Measurements from ENCODE around the gene ADAMTS13. TPM values are rescaled to one million over a fixed set of nuclear protein-coding genes. Genes with fewer than 3 reads are reported as not detected.

Gene ADAMTS13
- polyA plus RNA-seq, 3 donors, result 10.5 to 14.1 (median 13.8) TPM

DNA sequence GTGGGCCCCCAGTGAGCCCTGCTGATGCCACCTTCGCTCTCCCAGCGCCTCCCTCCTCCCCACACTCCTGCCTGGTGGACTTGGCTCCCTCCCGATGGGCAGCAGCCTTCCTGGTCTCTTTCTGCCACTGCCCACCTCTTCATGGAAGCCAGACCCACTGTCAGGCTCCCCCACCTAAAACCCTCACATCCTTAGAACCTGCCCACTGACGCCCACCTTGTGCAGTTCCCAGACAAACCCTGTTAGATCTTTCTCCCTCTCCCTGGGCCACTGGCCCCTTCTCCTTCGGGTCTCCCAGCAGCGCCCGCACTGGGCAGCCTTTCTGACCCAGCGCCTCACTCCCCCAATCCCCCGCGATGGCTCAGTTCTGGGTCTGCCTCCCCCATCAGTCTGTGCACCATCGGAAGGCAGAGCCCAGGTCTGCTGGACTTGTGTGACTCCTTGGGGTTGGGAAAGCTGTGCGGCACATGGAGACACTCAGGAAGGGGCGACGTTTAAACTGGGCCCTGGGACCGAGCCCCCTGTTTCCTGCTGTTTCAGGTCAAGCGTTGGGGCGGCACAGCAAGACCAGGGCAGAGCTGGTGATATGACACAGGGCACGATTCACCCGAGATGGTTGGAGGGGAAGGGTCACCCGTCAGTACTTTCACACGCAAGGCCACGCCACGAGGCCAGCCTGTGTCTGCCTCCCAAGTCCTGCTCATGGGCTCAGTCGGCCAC is 85.2 kb downstream of the ADAMTS13 start:
- DNase-seq, result no peak

DNA sequence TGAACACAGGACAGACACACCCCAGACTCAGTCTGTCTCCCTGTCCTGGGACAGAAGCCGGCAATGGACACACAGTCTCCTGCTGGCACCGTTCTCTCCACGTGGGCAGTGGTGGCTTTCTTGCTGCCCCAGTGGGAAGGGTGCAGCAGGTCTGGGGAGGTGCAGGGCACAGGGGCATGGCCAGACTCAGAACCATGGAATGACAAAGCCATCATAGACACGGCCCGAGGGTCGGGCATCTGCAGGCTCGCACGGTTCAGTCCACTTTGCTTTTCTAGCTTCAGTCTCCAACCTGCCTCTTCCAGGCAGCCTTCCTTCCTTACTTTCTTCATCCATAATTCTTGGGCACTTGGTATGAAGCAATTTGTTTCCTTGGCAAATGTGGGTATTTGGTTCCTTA is 85.9 kb downstream of the ADAMTS13 start:
- DNase-seq, result no peak

Other genes starting within 250 kb of the ADAMTS13 start
- under 1 TPM; 0.14 to 0.41 (median 0.32) TPM for gene OBP2B, start 213.1 kb upstream of the ADAMTS13 start, polyA plus RNA-seq (ENCODE audit: insufficient read length in 3 of 3)
- gene ABO, start 147.2 kb upstream of the ADAMTS13 start, polyA plus RNA-seq (ENCODE audit: insufficient read length in 3 of 3), result 10 to 100 TPM; 15.3 to 19.2 (median 17.6) TPM
- gene SURF6, start 86.2 kb upstream of the ADAMTS13 start, polyA plus RNA-seq (ENCODE audit: insufficient read length in 3 of 3), result 10 to 100 TPM; 29.2 to 35.6 (median 31.7) TPM
- 10 to 100 TPM; 31.8 to 33.4 (median 32.6) TPM for gene MED22, start 74.2 kb upstream of the ADAMTS13 start, polyA plus RNA-seq (ENCODE audit: insufficient read length in 3 of 3)
- gene RPL7A, start 74.1 kb upstream of the ADAMTS13 start, polyA plus RNA-seq (ENCODE audit: insufficient read length in 3 of 3), result 1,000 to 10,000 TPM; 2,345 to 2,776 (median 2,509) TPM
- gene SURF1, start 65.9 kb upstream of the ADAMTS13 start, polyA plus RNA-seq (ENCODE audit: insufficient read length in 3 of 3), result 10 to 100 TPM; 41.0 to 51.9 (median 44.9) TPM
- 10 to 100 TPM; 23.1 to 28.2 (median 26.4) TPM for gene SURF2, start 65.8 kb upstream of the ADAMTS13 start, polyA plus RNA-seq (ENCODE audit: insufficient read length in 3 of 3)
- 100 to 1,000 TPM; 163 to 184 (median 172) TPM for gene SURF4, start 46.3 kb upstream of the ADAMTS13 start, polyA plus RNA-seq (ENCODE audit: insufficient read length in 3 of 3)
- gene STKLD1, start 46.0 kb upstream of the ADAMTS13 start, polyA plus RNA-seq (ENCODE audit: insufficient read length in 3 of 3), result 1 to 10 TPM; 3.9 to 5.3 (median 4.6) TPM
- gene REXO4, start 4.4 kb upstream of the ADAMTS13 start, polyA plus RNA-seq (ENCODE audit: insufficient read length in 3 of 3), result 10 to 100 TPM; 29.1 to 32.3 (median 31.6) TPM
- 10 to 100 TPM; 36.5 to 41.9 (median 38.4) TPM for gene CACFD1, start 37.6 kb downstream of the ADAMTS13 start, polyA plus RNA-seq (ENCODE audit: insufficient read length in 3 of 3)
- gene SLC2A6, start 56.7 kb downstream of the ADAMTS13 start, polyA plus RNA-seq (ENCODE audit: insufficient read length in 3 of 3), result 1 to 10 TPM; 1.4 to 2.0 (median 1.8) TPM
- not detected for gene MYMK, start 102.6 kb downstream of the ADAMTS13 start, polyA plus RNA-seq (ENCODE audit: insufficient read length in 3 of 3)
- 1 to 10 TPM; 1.5 to 1.9 (median 1.6) TPM for gene ADAMTSL2, start 112.3 kb downstream of the ADAMTS13 start, polyA plus RNA-seq (ENCODE audit: insufficient read length in 3 of 3)
- under 1 TPM; 0.25 to 0.38 (median 0.33) TPM for gene FAM163B, start 187.0 kb downstream of the ADAMTS13 start, polyA plus RNA-seq (ENCODE audit: insufficient read length in 3 of 3)
- 1 to 10 TPM in 2 of 3 donors, under 1 TPM in 1; 0.94 to 1.7 (median 1.4) TPM for gene DBH, start 214.0 kb downstream of the ADAMTS13 start, polyA plus RNA-seq (ENCODE audit: insufficient read length in 3 of 3)